ENCODE results near the gene ABRACL.

The ABRACL gene

DNA sequence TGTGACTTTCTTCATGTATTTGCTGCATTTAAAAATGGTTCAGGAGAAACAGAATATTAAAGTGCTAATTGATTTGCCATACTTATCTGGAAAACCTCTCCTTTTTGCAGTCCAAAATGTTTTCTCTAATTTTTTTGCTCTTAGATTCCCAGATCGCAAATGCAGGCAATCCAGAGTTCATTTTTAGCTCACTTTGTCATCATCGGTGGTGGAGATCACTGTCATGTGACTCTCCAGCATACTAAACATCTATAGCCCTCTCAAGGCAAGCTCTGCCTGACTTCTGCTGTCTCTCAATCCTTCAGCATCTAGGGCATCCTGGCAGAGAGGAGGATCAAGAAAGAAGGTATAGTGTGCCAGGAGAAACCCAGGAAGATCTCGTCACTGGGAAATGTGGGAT, 24.8 kb downstream of the ABRACL start:
- no peak for DNase-seq (ENCODE audit: low read depth)
- TF ChIP-seq POLR2A (IDR thresholded peaks at IDR 0.05; ENCODE audit: extremely low read depth, insufficient read length) = no peak
- TF ChIP-seq, protein P1, sequence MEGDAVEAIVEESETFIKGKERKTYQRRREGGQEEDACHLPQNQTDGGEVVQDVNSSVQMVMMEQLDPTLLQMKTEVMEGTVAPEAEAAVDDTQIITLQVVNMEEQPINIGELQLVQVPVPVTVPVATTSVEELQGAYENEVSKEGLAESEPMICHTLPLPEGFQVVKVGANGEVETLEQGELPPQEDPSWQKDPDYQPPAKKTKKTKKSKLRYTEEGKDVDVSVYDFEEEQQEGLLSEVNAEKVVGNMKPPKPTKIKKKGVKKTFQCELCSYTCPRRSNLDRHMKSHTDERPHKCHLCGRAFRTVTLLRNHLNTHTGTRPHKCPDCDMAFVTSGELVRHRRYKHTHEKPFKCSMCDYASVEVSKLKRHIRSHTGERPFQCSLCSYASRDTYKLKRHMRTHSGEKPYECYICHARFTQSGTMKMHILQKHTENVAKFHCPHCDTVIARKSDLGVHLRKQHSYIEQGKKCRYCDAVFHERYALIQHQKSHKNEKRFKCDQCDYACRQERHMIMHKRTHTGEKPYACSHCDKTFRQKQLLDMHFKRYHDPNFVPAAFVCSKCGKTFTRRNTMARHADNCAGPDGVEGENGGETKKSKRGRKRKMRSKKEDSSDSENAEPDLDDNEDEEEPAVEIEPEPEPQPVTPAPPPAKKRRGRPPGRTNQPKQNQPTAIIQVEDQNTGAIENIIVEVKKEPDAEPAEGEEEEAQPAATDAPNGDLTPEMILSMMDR (IDR thresholded peaks at IDR 0.05; ENCODE audit: low read depth, low read length) = no peak
- TF ChIP-seq MAX (IDR thresholded peaks at IDR 0.05; ENCODE audit: low read depth, low read length) = no peak
- TF ChIP-seq MYC (IDR thresholded peaks at IDR 0.05; ENCODE audit: low read depth, low read length) = no peak

DNA sequence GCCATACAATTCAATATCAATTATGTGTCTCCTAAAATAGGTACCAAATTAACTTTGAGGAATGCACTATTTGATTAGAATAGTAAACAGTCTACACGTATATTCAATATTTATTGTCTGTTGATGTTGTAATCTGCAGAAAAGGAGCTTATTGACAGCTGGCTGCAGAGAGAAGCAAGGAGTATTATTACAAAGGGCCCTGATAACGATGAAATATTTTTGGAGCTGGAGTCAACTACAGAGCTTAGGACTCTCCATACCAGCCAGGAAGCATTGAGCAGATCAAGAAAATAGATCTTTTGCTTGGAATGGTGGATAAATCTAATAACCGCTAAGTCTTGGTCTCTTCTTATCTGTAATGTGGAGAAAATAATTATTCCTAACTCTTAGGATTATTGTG, 25.5 kb downstream of the ABRACL start:
- no peak for TF ChIP-seq POLR2A (IDR thresholded peaks at IDR 0.05; ENCODE audit: extremely low read depth, insufficient read length)
- DNase-seq (ENCODE audit: low read depth) = no peak
- H3K4me3 ChIP-seq (ENCODE audit: low read depth, low read length) = no peak overlapping the region

More for the DNA sequence above, 24.8 kb downstream of the ABRACL start:
- no peak overlapping the region for H3K4me3 ChIP-seq (ENCODE audit: low read depth, low read length)

DNA sequence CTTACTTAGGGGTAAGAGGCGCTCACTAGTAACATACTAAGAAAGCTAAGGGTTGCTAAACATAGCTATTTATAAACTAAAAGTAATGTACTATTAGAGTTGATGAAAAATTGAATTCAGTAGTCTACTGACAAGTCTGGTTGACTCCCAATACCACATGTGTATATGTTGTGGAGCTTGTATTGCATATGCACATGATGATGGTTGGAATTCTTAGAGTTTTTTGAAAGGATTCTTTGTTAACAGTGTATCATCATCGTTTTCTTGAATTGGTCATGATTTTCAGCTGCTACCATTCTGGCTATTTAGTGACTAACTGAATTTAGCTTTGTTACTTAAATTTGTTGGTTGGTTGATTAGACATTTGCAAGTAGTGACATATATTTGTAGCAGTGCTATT, 27.2 kb downstream of the ABRACL start:
- H3K4me3 ChIP-seq (ENCODE audit: low read depth, low read length) = no peak overlapping the region
- DNase-seq (ENCODE audit: low read depth) = no peak
- no peak for TF ChIP-seq MYC (IDR thresholded peaks at IDR 0.05; ENCODE audit: low read depth, low read length)
- no peak for TF ChIP-seq POLR2A (IDR thresholded peaks at IDR 0.05; ENCODE audit: extremely low read depth, insufficient read length)
- TF ChIP-seq MAX (IDR thresholded peaks at IDR 0.05; ENCODE audit: low read depth, low read length) = no peak
- TF ChIP-seq, protein P1 (IDR thresholded peaks at IDR 0.05; ENCODE audit: low read depth, low read length) = no peak

DNA sequence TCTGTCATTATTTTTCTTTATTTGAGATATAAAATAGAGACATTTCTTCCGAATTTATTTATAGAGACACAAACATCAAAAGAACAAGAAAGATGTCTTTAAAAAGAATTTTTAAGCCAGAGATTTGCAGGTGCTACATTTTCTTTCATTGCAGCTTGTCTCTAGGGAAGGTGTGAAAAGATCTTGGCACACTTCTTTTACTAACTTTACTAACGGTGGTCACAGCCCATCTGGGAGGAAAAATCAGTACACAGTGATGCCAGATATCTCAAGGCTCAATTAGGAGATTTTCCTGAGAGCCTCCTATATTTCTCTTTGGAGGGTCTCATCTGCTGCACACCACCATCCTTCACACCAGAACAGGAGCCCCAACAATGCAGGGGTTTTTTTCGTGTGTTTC, 29.5 kb downstream of the ABRACL start:
- TF ChIP-seq POLR2A (IDR thresholded peaks at IDR 0.05; ENCODE audit: extremely low read depth, insufficient read length) (no peak), MAX (IDR thresholded peaks at IDR 0.05; ENCODE audit: low read depth, low read length) (no peak), MYC (IDR thresholded peaks at IDR 0.05; ENCODE audit: low read depth, low read length) (no peak)
- TF ChIP-seq, protein P1 (IDR thresholded peaks at IDR 0.05; ENCODE audit: low read depth, low read length) = no peak
- no peak overlapping the region for H3K4me3 ChIP-seq (ENCODE audit: low read depth, low read length)
- no peak for DNase-seq (ENCODE audit: low read depth)

- H3K4me3 ChIP-seq (ENCODE audit: low read depth, low read length) = no peak overlapping the region
- peak; percentile 40 for DNase-seq (ENCODE audit: low read depth)
- TF ChIP-seq MAX (IDR thresholded peaks at IDR 0.05; ENCODE audit: low read depth, low read length) (no peak), MYC (IDR thresholded peaks at IDR 0.05; ENCODE audit: low read depth, low read length) (no peak), POLR2A (IDR thresholded peaks at IDR 0.05; ENCODE audit: extremely low read depth, insufficient read length) (no peak)
- TF ChIP-seq, protein P1 (IDR thresholded peaks at IDR 0.05; ENCODE audit: low read depth, low read length) = no peak
Observed at GRCh38 chr6:139060332-139060731, 31.8 kb downstream of the ABRACL start.

GRCh38 chr6:139062932-139063646, 34.5 kb downstream of the ABRACL start:
- no peak for DNase-seq (ENCODE audit: low read depth)
- TF ChIP-seq, protein P1 (IDR thresholded peaks at IDR 0.05; ENCODE audit: low read depth, low read length) = no peak
- TF ChIP-seq MAX (IDR thresholded peaks at IDR 0.05; ENCODE audit: low read depth, low read length) (no peak), MYC (IDR thresholded peaks at IDR 0.05; ENCODE audit: low read depth, low read length) (no peak), POLR2A (IDR thresholded peaks at IDR 0.05; ENCODE audit: extremely low read depth, insufficient read length) (no peak)
- no peak overlapping the region for H3K4me3 ChIP-seq (ENCODE audit: low read depth, low read length)
